K562 (cell line): ENCODE measurements around the gene ANKS4B. TPM values are rescaled to one million over a fixed set of nuclear protein-coding genes. Genes with fewer than 3 reads are reported as not detected.

Experiments
- ATAC-seq: fragments of 200-7000 bp; cut with Tn5 transposase; 3 replicates; pipeline ENCODE4 v1.9.1; 2020; ENCODE audit warnings: moderate library complexity
- BruUV-seq: library from RNA; stranded (reverse); fragments of 400-500 nt; replicated peaks from 2 replicates; lab custom pipeline; 2021; lab: Mats Ljungman, UMichigan
- CTCF ChIA-PET: fragments of 300-600 bp; formaldehyde crosslinking; extraction: SDS; loops from one replicate; lab custom pipeline; 2021; ENCODE audit warnings: low intra/inter-chr PET ratio; lab: Yijun Ruan, JAX
- POLR2A ChIA-PET: fragments of 300-600, 350-650 bp; sonication (Branson Sonifier 250); formaldehyde crosslinking; extraction: SDS; loops from one replicate; lab custom pipeline; 2021; ENCODE audit warnings: antibody characterized with exemption, inconsistent platforms; lab: Yijun Ruan, JAX
- DNase-seq, 4 experiments: peaks; one replicate each; pipeline versions ENCODE4 v3.0.0 to v3.0.0-alpha.2; 2011 to 2018; ENCODE audit warnings: low spot score in 3 of 4, mixed read lengths in 3 of 4; ENCODE audit errors: extremely low read depth in 1 of 4
- FAIRE-seq: peaks from 2 replicates; lab custom pipeline; 2011; peaks lifted over from hg19 to GRCh38; lab: Jason Lieb, UNC
- H2AFZ ChIP-seq: 2 replicates; pipeline ENCODE4 v1.6.0; 2011; ENCODE audit warnings: low read depth, low read length, control low read depth, inconsistent platforms
- H3K27ac ChIP-seq: fragments of 200-600 bp; 3 replicates; pipeline ENCODE4 v1.8.0; 2011; ENCODE audit warnings: low read depth, mild to moderate bottlenecking, control low read depth, inconsistent platforms, low read length, moderate library complexity, mixed read lengths; ENCODE audit errors: extremely low read depth
- H3K27me3 ChIP-seq, 2 experiments: fragments of 300-600 bp in 1 of 2; 2 replicates in 1 of 2; 3 replicates in 1 of 2; pipeline versions ENCODE4 v1.6.0 to v1.8.0; 2011; ENCODE audit warnings: inconsistent platforms in 2 of 2, low read length in 2 of 2, mild to moderate bottlenecking in 1 of 2, mixed read lengths in 1 of 2, moderate library complexity in 1 of 2; ENCODE audit not compliant: control insufficient read depth in 2 of 2, insufficient read depth in 2 of 2
- H3K36me3 ChIP-seq: fragments of 300-600 bp; 3 replicates; pipeline ENCODE4 v1.8.0; 2011; ENCODE audit warnings: mild to moderate bottlenecking, low read length, inconsistent platforms; ENCODE audit not compliant: control insufficient read depth, insufficient read depth
- H3K4me1 ChIP-seq, 2 experiments: fragments of 200-600 bp in 1 of 2; replicated peaks in 1 of 2; 2 replicates in 1 of 2; 3 replicates in 1 of 2; pipeline versions ENCODE4 v1.5.1 to v1.8.0; 2011; ENCODE audit warnings: inconsistent platforms in 2 of 2, low read length in 2 of 2, mild to moderate bottlenecking in 1 of 2, mixed read lengths in 1 of 2, moderate library complexity in 1 of 2; ENCODE audit not compliant: control insufficient read depth in 2 of 2, insufficient read depth in 2 of 2
- H3K4me2 ChIP-seq: 2 replicates; pipeline ENCODE4 v1.6.1; 2011; ENCODE audit warnings: low read length, control low read depth, inconsistent platforms, mixed read lengths; ENCODE audit not compliant: insufficient read depth
- H3K4me3 ChIP-seq: fragments of 200-600 bp; sonication (generic), shearing (Covaris generic); 2 replicates; pipeline ENCODE4 v1.5.1; 2016; ENCODE audit warnings: control low read depth, inconsistent platforms
- H3K79me2 ChIP-seq: fragments of 200-600 bp; 3 replicates; pipeline ENCODE4 v1.8.0; 2011; ENCODE audit warnings: low read length, inconsistent platforms; ENCODE audit not compliant: control insufficient read depth, insufficient read depth
- H3K9ac ChIP-seq, 2 experiments: 2 replicates each; pipeline versions ENCODE4 v1.6.0 to v1.6.1; 2011; ENCODE audit warnings: low read depth in 2 of 2, low read length in 2 of 2, control low read depth in 1 of 2, inconsistent platforms in 1 of 2, mild to moderate bottlenecking in 1 of 2, mixed read lengths in 1 of 2; ENCODE audit not compliant: insufficient read depth in 1 of 2
- H3K9me1 ChIP-seq: one replicate; pipeline ENCODE4 v1.6.0; 2011; ENCODE audit warnings: inconsistent platforms, mild to moderate bottlenecking, low read length, moderate library complexity; ENCODE audit not compliant: control insufficient read depth, insufficient read depth
- H3K9me3 ChIP-seq: replicated peaks from 2 replicates; pipeline ENCODE4 v1.5.1; 2011; ENCODE audit warnings: low read depth, low read length, inconsistent platforms; ENCODE audit not compliant: control insufficient read depth, insufficient read depth
- H4K20me1 ChIP-seq: replicated peaks from 2 replicates; pipeline ENCODE4 v1.6.1; 2011; ENCODE audit warnings: low read length, inconsistent platforms, mixed read lengths; ENCODE audit not compliant: control insufficient read depth, insufficient read depth
- CBX5 ChIP-seq: IDR thresholded peaks from 2 replicates; pipeline ENCODE4 v1.6.1; 2014; ENCODE audit warnings: low read depth, borderline replicate concordance
- ESRRB ChIP-seq: fragments of 250-450 bp; sonication (Bioruptor Pico); IDR thresholded peaks from 2 replicates; pipeline ENCODE4 v1.5.0; 2020; ENCODE audit warnings: mild to moderate bottlenecking, moderate library complexity, borderline replicate concordance
- ETV6 ChIP-seq, 3 experiments: fragments of 150-350 bp in 1 of 3; sonication (generic) in 1 of 3; formaldehyde crosslinking in 1 of 3; IDR thresholded peaks; 2 replicates each; pipeline versions ENCODE4 v1.6.1 to v1.8.0; 2014 to 2022; ENCODE audit warnings: borderline replicate concordance in 2 of 3, low read depth in 2 of 3, antibody characterized with exemption in 1 of 3, low read length in 1 of 3, mild to moderate bottlenecking in 1 of 3, missing genetic modification reagents in 1 of 3
- NFATC3 ChIP-seq: fragments of 450-650 bp; IDR thresholded peaks from 2 replicates; pipeline ENCODE4 v1.6.1; 2017; ENCODE audit warnings: mild to moderate bottlenecking
- NFRKB ChIP-seq: fragments of 450-650 bp; IDR thresholded peaks from 2 replicates; pipeline ENCODE4 v1.6.1; 2016; ENCODE audit warnings: low read depth
- SMARCE1 ChIP-seq: fragments of 450-650 bp; IDR thresholded peaks from 2 replicates; pipeline ENCODE4 v1.7.1; 2016; ENCODE audit warnings: mild to moderate bottlenecking
- STAT5A ChIP-seq: IDR thresholded peaks from 2 replicates; pipeline ENCODE4 v1.6.1; 2012; ENCODE audit warnings: low read length, inconsistent platforms, borderline replicate concordance
- ZBTB8A ChIP-seq: fragments of 450-650 bp; IDR thresholded peaks from 2 replicates; pipeline ENCODE4 v1.6.1; 2018; ENCODE audit warnings: mild to moderate bottlenecking, moderate library complexity; ENCODE audit not compliant: partially characterized antibody
- ZNF24 ChIP-seq: fragments of 450-650 bp; IDR thresholded peaks from 2 replicates; pipeline ENCODE4 v1.6.1; 2016
- ZNF764 ChIP-seq: fragments of 250-450 bp; sonication (Bioruptor Pico); IDR thresholded peaks from 2 replicates; pipeline ENCODE4 v1.4.0; 2020; ENCODE audit warnings: low read depth, mild to moderate bottlenecking, moderate library complexity
- WGBS: fragments of 100-300 bp; shearing (Covaris generic); methylation state at CpG from one replicate; pipeline ENCODE4 v1.1.6; 2016; ENCODE audit warnings: low coverage, mixed read lengths; ENCODE audit not compliant: insufficient coverage; ENCODE audit errors: missing lambda C conversion rate; 5-methylcytosine and 5-hydroxymethylcytosine counted together
- in situ Hi-C: fragments of 300-500 bp; cut with MboI; formaldehyde crosslinking; loops from 4 replicates; pipeline ENCODE4 v1.15.0; 2018; ENCODE audit warnings: inconsistent platforms, mixed read lengths
- intact Hi-C: fragments of 100-400 bp; cut with micrococcal nuclease; formaldehyde crosslinking; loops from 2 replicates; pipeline ENCODE4 v1.14.2; 2022
- polyA plus RNA-seq, 8 experiments: library from polyadenylated mRNA; depleted of rRNA in 4 of 8; stranded (reverse) in 5 of 8; unstranded in 3 of 8; fragments of >200 nt; fragmentation: Nextera tagmentation in 2 of 8; fragmentation: Illumina TruSeq in 1 of 8; extraction: Ambion mirVana in 2 of 8; extraction: Trizol in 1 of 8; gene quantifications; 2 replicates each; pipeline versions ENCODE4 v1.2.1 to v1.2.3, GENCODE V29; 2011 to 2014; ENCODE audit warnings: inconsistent platforms in 1 of 8, missing spikeins in 1 of 8
- total RNA-seq, 7 experiments: library from RNA; depleted of rRNA in 6 of 7; stranded (reverse); fragments of >200 nt in 6 of 7; fragmentation: Illumina TruSeq in 2 of 7; extraction: Trizol in 2 of 7; gene quantifications; 2 replicates each; pipeline versions ENCODE4 v1.2.1 to v1.2.3, GENCODE V29; 2011 to 2021; ENCODE audit warnings: low replicate concordance in 1 of 7
- TF ChIP-seq, protein P1 (sequence below): IDR thresholded peaks from 2 replicates; pipeline ENCODE4 v1.6.1; 2011; ENCODE audit warnings: borderline replicate concordance, low read depth, mild to moderate bottlenecking, moderate library complexity, low read length; ENCODE audit not compliant: insufficient read depth, poor library complexity, severe bottlenecking
- TF ChIP-seq, protein P2 (sequence below): sonication (generic); formaldehyde crosslinking; IDR thresholded peaks from 2 replicates; pipeline ENCODE4 v1.8.1; 2023; ENCODE audit warnings: mild to moderate bottlenecking, missing genetic modification reagents
- TF ChIP-seq, protein P3 (sequence below): fragments of 450-650 bp; conservative IDR thresholded peaks from 2 replicates; pipeline ENCODE4 v1.6.1; 2016; ENCODE audit warnings: missing genetic modification characterization, low read depth, mild to moderate bottlenecking, missing compliant biosample characterization, moderate library complexity
- TF ChIP-seq, protein P4 (sequence below): fragments of 450-650 bp; formaldehyde crosslinking; IDR thresholded peaks from 2 replicates; pipeline ENCODE4 v1.4.0; 2020; ENCODE audit warnings: mild to moderate bottlenecking, mixed read lengths

ANKS4B gene
- total and polyA plus RNA-seq, 9 of the 15 experiments (the other 6 are each of a cell fraction or from before 2014, with no cell fraction given) = not detected

DNA sequence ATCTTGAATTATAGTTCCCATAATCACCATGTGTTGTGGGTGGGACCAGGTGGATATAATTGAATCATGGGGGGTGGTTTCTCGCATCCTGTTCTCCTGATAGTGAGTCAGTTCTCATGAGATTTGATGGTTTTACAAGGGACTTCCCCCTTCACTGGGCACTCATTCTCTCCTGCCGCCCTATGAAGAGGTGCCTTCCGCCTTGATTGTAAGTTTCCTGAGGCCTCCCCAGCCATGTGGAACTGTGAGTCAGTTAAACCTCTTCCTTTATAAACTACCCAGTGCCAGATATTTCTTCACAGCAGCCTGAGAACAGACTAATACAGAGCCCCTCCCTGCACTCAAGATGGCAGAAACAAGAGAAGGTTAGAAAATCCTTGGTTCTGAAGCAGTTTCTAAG is 48.7 kb upstream of the ANKS4B start (continued):
- TF ChIP-seq ETV6 (IDR thresholded peaks at IDR 0.05; ENCODE audit: borderline replicate concordance in 1 of 2, low read depth in 2 of 2, low read length in 1 of 2) = no peak
- no peak for TF ChIP-seq ETV6 (CRISPR knock-in tag; IDR thresholded peaks at IDR 0.05; ENCODE audit: borderline replicate concordance)
- TF ChIP-seq CBX5 = no peak

DNA sequence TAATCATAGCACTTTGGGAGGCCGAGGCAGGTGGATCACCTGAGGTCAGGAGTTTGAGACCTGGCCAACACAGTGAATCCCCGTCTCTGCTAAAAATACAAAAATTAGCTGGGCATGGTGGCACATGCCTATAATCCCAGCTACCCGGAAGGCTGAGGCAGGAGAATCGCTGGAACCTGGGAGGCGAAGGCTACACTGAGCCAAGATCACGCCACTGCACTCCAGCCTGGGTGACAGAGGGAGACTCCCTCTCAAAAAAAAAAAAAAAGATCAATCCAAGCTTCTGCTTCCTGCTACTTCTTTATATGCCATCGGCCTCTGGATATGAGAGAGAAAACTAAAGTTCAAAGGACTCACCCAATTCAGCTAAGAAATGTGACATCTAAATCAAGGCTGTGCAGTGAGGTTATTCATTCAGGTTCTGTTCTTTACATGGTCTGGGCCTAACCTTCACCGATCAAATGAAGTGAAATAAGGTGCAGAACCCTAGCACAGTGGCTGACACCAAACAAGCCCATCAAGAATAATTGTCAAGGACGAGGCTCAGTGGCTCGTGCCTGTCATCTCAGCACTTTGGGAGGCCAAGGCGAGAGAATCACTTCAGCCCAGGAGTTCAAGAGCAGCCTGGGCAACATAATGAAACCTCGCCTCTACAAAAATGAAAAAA is 47.7 kb upstream of the ANKS4B start:
- no TSS peak for BruUV-seq
- H3K4me1 ChIP-seq = peaks cover 5 to 8% of the 10 kb centered on the region in 2 experiments; a peak in 3 of 5 replicates
- H2AFZ ChIP-seq = no peak overlapping the region
- peaks cover 2% of the 10 kb centered on the region; the same call in 2 of the 3 replicates for H3K36me3 ChIP-seq
- H3K9me3 ChIP-seq = 0 out of 2 replicates have a peak, but pooled peaks cover 3% of the 10 kb centered on the region
- intact Hi-C loops = loop anchor here (10.0 kb wide), 1 partner anchor 1139 kb away; no protein-coding TSS in a partner anchor
- 64% methylated on average over 12 of the region's 12 CpGs for WGBS
- no peak overlapping the region for H3K4me2 ChIP-seq
- peaks cover 3% of the 10 kb centered on the region; the same call in 1 of the 2 replicates for H4K20me1 ChIP-seq
- no peak overlapping the region for H3K4me3 ChIP-seq
- no peaks in the 10 kb centered on the region for H3K27me3 ChIP-seq
- FAIRE-seq (no peak), DNase-seq (no peak), ATAC-seq (no peak)
- no peaks in the 10 kb centered on the region for H3K79me2 ChIP-seq
- H3K9ac ChIP-seq = no peak overlapping the region
- in situ Hi-C loops = loop anchor here (5.0 to 10.0 kb wide), 2 partner anchors 112 to 1509 kb away; no protein-coding TSS in a partner anchor
- H3K27ac ChIP-seq = no peak overlapping the region
- ChIA-PET CTCF (no interaction called here), POLR2A (interaction anchor here (0.6 to 1.1 kb wide), 2 partner anchors 29 to 121 kb away, joined by 3 read pairs; no protein-coding TSS in a partner anchor)
- no peaks in the 10 kb centered on the region for H3K9me1 ChIP-seq
- TF ChIP-seq NFRKB (no peak), ZBTB8A (no peak), ZNF764 (CRISPR knock-in tag) (no peak), SMARCE1 (no peak), NFATC3 (no peak), ESRRB (CRISPR knock-in tag) (no peak), ZNF24 (no peak), STAT5A (no peak)
- TF ChIP-seq, protein P1, sequence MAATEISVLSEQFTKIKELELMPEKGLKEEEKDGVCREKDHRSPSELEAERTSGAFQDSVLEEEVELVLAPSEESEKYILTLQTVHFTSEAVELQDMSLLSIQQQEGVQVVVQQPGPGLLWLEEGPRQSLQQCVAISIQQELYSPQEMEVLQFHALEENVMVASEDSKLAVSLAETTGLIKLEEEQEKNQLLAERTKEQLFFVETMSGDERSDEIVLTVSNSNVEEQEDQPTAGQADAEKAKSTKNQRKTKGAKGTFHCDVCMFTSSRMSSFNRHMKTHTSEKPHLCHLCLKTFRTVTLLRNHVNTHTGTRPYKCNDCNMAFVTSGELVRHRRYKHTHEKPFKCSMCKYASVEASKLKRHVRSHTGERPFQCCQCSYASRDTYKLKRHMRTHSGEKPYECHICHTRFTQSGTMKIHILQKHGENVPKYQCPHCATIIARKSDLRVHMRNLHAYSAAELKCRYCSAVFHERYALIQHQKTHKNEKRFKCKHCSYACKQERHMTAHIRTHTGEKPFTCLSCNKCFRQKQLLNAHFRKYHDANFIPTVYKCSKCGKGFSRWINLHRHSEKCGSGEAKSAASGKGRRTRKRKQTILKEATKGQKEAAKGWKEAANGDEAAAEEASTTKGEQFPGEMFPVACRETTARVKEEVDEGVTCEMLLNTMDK = no peak
- TF ChIP-seq, protein P2, sequence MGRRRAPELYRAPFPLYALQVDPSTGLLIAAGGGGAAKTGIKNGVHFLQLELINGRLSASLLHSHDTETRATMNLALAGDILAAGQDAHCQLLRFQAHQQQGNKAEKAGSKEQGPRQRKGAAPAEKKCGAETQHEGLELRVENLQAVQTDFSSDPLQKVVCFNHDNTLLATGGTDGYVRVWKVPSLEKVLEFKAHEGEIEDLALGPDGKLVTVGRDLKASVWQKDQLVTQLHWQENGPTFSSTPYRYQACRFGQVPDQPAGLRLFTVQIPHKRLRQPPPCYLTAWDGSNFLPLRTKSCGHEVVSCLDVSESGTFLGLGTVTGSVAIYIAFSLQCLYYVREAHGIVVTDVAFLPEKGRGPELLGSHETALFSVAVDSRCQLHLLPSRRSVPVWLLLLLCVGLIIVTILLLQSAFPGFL (CRISPR knock-in tag) = no peak
- TF ChIP-seq, protein P3, sequence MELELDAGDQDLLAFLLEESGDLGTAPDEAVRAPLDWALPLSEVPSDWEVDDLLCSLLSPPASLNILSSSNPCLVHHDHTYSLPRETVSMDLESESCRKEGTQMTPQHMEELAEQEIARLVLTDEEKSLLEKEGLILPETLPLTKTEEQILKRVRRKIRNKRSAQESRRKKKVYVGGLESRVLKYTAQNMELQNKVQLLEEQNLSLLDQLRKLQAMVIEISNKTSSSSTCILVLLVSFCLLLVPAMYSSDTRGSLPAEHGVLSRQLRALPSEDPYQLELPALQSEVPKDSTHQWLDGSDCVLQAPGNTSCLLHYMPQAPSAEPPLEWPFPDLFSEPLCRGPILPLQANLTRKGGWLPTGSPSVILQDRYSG (tag) = no peak
- TF ChIP-seq, protein P4, sequence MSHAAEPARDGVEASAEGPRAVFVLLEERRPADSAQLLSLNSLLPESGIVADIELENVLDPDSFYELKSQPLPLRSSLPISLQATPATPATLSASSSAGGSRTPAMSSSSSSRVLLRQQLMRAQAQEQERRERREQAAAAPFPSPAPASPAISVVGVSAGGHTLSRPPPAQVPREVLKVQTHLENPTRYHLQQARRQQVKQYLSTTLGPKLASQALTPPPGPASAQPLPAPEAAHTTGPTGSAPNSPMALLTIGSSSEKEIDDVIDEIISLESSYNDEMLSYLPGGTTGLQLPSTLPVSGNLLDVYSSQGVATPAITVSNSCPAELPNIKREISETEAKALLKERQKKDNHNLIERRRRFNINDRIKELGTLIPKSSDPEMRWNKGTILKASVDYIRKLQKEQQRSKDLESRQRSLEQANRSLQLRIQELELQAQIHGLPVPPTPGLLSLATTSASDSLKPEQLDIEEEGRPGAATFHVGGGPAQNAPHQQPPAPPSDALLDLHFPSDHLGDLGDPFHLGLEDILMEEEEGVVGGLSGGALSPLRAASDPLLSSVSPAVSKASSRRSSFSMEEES (CRISPR knock-in tag) = no peak
